ENCODE data around the gene PAK5. TPM values are rescaled to one million over a fixed set of nuclear protein-coding genes. Genes with fewer than 3 reads are reported as not detected.

The PAK5 gene
- total and polyA plus RNA-seq, 9 of the 15 experiments (the other 6 are each of a cell fraction or from before 2014, with no cell fraction given): not detected

DNA sequence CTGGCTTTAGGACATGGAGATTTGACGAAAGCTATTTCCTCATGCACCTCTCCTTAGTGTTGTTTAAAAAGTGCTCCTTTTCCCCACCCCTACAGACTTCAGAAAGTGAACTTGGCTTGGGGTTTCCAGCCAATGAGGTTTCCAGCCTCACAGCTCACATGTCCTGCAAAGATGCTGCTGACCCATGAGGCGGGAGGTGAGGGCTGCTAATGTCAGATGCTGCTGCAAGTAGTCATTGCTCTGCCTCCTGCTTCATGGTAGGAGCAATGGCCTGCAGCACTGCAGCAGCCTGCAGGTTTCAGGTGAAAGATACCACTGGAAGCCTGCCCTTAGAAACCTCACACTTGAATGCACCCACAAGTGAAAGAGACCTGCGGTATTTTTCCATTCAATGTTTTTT, 211.7 kb downstream of the PAK5 start:
- no peaks in the 10 kb centered on the region for H3K9me3 ChIP-seq (replicated peaks; ENCODE audit: control insufficient read depth, insufficient read depth, low read depth, low read length)
- H3K27ac ChIP-seq (ENCODE audit: extremely low read depth, low read depth, low read length): no peak overlapping the region
- no TSS peak for BruUV-seq (replicated peaks)
- no peak overlapping the region for H3K4me2 ChIP-seq (ENCODE audit: insufficient read depth, low read length)
- WGBS (ENCODE audit: insufficient coverage, low coverage, missing lambda C conversion rate): 0% methylated on average over 3 of the region's 3 CpGs
- POLR2A ChIA-PET: no interaction called here
- H4K20me1 ChIP-seq (replicated peaks; ENCODE audit: control insufficient read depth, insufficient read depth, low read length): no peaks in the 10 kb centered on the region
- DNase-seq (ENCODE audit: extremely low read depth in 1 of 4, low spot score in 3 of 4) (no peak), ATAC-seq (no peak), FAIRE-seq (no peak)
- TF ChIP-seq MTA3 (IDR thresholded peaks at IDR 0.05; ENCODE audit: borderline replicate concordance): no peak
- no peak for TF ChIP-seq NONO (IDR thresholded peaks at IDR 0.05; ENCODE audit: low read depth in 2 of 2, low read length in 1 of 2)
- TF ChIP-seq RAD21 (CRISPR knock-in tag; conservative IDR thresholded peaks at IDR 0.05 in 1 of 2, IDR thresholded peaks at IDR 0.05 in 1 of 2): no peak
- TF ChIP-seq SRSF3 (IDR thresholded peaks at IDR 0.05; ENCODE audit: insufficient read depth, low read length): no peak
- H3K79me2 ChIP-seq (ENCODE audit: control insufficient read depth, insufficient read depth, low read length): no peaks in the 10 kb centered on the region
- no peaks in the 10 kb centered on the region for H3K4me1 ChIP-seq (replicated peaks in 1 of 2; ENCODE audit: control insufficient read depth in 2 of 2, insufficient read depth in 2 of 2, low read length in 2 of 2)
- CTCF ChIA-PET (ENCODE audit: low intra/inter-chr PET ratio): no interaction called here
- H3K27me3 ChIP-seq (ENCODE audit: control insufficient read depth in 2 of 2, insufficient read depth in 2 of 2, low read length in 2 of 2): no peaks in the 10 kb centered on the region
- H3K4me3 ChIP-seq: no peak overlapping the region
- no peaks in the 10 kb centered on the region for H3K36me3 ChIP-seq (ENCODE audit: control insufficient read depth, insufficient read depth, low read length)
- no peaks in the 10 kb centered on the region for H3K9me1 ChIP-seq (ENCODE audit: control insufficient read depth, insufficient read depth, low read length)
- intact Hi-C loops (cut with micrococcal nuclease): no loop called here
- in situ Hi-C loops (cut with MboI): no loop called here
- no peak overlapping the region for H2AFZ ChIP-seq (ENCODE audit: low read depth, low read length)
- H3K9ac ChIP-seq (ENCODE audit: insufficient read depth in 1 of 2, low read depth in 2 of 2, low read length in 2 of 2): no peak overlapping the region

DNA sequence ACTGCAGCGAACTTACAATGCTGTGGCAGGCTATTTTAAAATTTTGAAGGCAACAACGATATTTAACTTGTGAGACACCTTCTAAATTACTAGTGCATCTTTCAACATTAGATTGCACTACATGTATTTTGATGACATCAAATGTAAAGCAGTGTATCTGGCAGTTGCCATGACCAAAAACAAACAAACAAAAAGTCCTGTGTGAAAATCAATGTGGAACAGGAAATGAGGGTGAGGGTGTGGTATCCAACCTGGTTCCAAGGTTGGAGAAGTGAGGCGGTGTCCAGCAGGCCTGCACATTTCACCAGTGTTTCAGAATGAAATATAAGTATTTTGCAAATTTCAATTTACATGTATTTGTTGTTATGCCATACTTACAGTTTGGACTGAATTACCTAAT, 212.5 kb downstream of the PAK5 start:
- H3K27me3 ChIP-seq (ENCODE audit: control insufficient read depth in 2 of 2, insufficient read depth in 2 of 2, low read length in 2 of 2): no peaks in the 10 kb centered on the region
- FAIRE-seq: no peak
- in situ Hi-C loops (cut with MboI): no loop called here
- ChIA-PET POLR2A (no interaction called here), CTCF (ENCODE audit: low intra/inter-chr PET ratio) (no interaction called here)
- DNase-seq (ENCODE audit: extremely low read depth in 1 of 4, low spot score in 3 of 4): no peak
- H3K9ac ChIP-seq (ENCODE audit: insufficient read depth in 1 of 2, low read depth in 2 of 2, low read length in 2 of 2): no peak overlapping the region
- H2AFZ ChIP-seq (ENCODE audit: low read depth, low read length): no peak overlapping the region
- H3K4me2 ChIP-seq (ENCODE audit: insufficient read depth, low read length): no peak overlapping the region
- no peaks in the 10 kb centered on the region for H3K4me1 ChIP-seq (replicated peaks in 1 of 2; ENCODE audit: control insufficient read depth in 2 of 2, insufficient read depth in 2 of 2, low read length in 2 of 2)
- BruUV-seq (replicated peaks): no TSS peak
- no peaks in the 10 kb centered on the region for H3K79me2 ChIP-seq (ENCODE audit: control insufficient read depth, insufficient read depth, low read length)
- H3K4me3 ChIP-seq: no peak overlapping the region
- intact Hi-C loops (cut with micrococcal nuclease): no loop called here
- no peaks in the 10 kb centered on the region for H3K9me1 ChIP-seq (ENCODE audit: control insufficient read depth, insufficient read depth, low read length)
- 0% methylated on average over 3 of the region's 3 CpGs for WGBS (ENCODE audit: insufficient coverage, low coverage, missing lambda C conversion rate)
- no peaks in the 10 kb centered on the region for H3K9me3 ChIP-seq (replicated peaks; ENCODE audit: control insufficient read depth, insufficient read depth, low read depth, low read length)
- no peaks in the 10 kb centered on the region for H4K20me1 ChIP-seq (replicated peaks; ENCODE audit: control insufficient read depth, insufficient read depth, low read length)
- no peak overlapping the region for H3K27ac ChIP-seq (ENCODE audit: extremely low read depth, low read depth, low read length)
- H3K36me3 ChIP-seq (ENCODE audit: control insufficient read depth, insufficient read depth, low read length): no peaks in the 10 kb centered on the region
- ATAC-seq: no peak
- TF ChIP-seq, protein P1, sequence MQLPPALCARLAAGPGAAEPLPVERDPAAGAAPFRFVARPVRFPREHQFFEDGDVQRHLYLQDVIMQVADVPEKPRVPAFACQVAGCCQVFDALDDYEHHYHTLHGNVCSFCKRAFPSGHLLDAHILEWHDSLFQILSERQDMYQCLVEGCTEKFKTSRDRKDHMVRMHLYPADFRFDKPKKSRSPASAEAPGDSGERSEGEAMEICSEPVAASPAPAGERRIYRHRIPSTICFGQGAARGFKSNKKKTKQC (CRISPR knock-in tag; IDR thresholded peaks at IDR 0.05): no peak
- TF ChIP-seq, protein P2, sequence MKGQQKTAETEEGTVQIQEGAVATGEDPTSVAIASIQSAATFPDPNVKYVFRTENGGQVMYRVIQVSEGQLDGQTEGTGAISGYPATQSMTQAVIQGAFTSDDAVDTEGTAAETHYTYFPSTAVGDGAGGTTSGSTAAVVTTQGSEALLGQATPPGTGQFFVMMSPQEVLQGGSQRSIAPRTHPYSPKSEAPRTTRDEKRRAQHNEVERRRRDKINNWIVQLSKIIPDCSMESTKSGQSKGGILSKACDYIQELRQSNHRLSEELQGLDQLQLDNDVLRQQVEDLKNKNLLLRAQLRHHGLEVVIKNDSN (CRISPR knock-in tag; IDR thresholded peaks at IDR 0.05): no peak
- no peak for TF ChIP-seq CBFB (CRISPR knock-in tag; IDR thresholded peaks at IDR 0.05)
